NCI-H524 treated with DMSO at 0.1 percent for 48 hours (cell line): Measurements from ENCODE around the gene KRTAP9-9.
"Not testable (repeated sequence)": the region's sequence is repeated elsewhere in the genome, so short reads cannot be mapped to it uniquely, and the experiment has no call there.

Source experiments
- DNase-seq: peaks from one replicate; lab custom pipeline; 2025; lab: John Stamatoyannopoulos, UW

KRTAP9-9 gene

DNA sequence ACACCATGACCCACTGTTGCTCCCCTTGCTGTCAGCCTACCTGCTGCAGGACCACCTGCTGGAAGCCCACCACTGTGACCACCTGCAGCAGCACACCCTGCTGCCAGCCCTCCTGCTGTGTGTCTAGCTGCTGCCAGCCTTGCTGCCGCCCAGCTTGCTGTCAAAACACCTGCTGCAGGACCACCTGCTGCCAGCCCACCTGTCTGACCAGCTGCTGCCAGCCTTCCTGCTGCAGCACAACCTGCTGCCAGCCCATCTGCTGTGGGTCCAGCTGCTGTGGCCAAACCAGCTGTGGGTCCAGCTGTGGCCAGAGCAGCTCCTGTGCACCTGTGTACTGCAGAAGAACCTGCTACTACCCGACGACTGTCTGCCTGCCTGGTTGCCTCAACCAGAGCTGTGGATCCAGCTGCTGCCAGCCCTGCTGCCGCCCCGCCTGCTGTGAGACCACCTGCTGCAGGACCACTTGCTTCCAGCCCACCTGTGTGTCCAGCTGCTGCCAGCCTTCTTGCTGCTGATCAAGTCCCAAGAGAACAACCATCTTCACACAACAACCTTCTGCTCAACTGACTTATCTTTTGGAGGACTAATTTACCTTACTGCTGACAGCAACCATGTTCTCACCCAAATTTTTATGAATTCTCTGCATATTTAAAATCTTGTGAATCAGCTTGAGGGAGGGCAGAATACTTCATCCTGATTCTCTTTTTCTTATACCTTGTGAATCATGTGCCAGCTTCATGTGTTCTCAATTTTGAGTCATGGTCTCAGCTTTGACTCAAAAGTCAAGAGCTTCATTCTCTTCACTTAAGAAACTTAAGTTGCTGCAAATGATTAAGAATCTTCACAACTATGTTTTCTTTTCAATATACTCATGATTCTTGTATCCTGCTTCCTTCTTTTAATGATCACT is at the start of gene KRTAP9-9:
TSS of gene KRTAP9-9 (plus strand) at position 4 of the 910 bp plus-strand sequence.
- not testable (repeated sequence) for DNase-seq

DNA sequence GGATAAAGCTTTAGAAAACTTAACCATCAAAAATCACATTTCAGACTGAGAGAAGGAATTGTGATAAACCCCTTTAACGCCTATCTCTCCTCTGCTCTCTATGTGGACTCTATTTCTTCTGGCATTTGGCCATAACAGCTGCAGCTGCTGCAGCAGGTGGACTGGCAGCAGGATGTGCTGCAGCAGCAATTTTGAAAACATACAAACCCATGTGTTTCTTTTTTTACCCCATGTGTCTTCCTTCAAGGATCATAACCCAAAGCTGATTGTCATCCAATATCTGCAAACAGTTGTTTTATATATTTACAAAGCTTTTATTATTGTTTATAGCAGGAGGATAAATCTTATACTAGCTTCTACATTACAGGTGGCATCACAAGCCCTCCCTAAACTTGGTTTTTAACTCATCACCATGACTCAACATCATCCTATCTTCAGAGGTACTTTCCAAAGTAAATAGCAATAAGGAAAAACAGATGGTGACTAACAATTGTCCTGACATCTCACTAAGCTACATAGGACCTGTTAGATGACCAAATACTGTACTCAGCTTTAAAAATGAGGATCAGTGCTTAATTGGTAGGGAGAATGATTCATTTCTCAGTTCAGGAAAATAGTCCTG is 43.2 kb upstream of the KRTAP9-9 start:
- no peak for DNase-seq

DNA sequence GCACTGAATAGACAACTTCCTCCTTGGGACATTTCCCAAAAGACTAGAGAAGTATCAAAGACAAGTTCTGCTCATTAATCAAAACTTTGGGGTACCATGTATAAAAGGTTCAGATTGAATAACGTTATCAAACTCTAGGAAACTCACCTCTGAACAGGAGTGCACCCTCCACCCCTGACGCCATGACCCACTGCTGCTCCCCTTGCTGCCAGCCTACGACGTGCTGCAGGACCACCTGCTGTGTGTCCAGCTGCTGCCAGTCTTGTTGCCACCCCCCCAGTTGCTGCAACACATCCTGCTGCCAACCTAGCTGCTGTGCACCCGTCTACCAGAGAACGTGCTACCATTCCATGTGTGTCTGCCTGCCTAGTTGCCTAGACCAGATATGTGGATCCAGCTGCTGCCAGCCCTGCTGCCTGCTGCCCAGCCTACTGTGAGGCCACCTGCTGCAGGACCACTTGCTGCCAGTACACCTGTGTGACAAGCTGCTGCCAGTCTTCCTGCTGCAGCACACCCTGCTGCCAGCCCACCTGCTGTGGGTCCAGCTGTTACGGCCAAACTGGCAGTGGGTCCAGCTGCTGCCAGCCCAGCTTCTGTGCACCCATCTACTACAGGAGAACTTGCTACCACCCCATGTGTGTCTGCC is 42.5 kb upstream of the KRTAP9-9 start:
- no peak for DNase-seq

DNA sequence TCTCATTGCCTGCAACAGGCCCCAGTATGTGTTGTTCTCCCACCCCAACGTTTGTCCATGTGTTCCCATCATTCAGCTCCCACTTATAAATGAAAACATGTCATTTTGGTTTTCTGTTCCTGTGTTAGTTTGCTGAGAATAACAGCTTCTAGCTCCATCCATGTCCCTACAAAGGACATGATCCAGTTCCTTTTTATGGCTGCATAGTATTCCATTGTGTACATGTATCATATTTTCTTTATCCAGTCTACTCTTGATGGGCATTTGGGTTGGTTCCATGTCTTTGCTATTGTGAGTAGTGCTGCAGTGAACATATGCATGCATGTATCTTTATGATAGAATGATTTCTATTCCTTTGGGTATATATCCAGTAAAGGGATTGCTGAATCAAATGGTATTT is 39.5 kb upstream of the KRTAP9-9 start:
- DNase-seq = no peak

DNA sequence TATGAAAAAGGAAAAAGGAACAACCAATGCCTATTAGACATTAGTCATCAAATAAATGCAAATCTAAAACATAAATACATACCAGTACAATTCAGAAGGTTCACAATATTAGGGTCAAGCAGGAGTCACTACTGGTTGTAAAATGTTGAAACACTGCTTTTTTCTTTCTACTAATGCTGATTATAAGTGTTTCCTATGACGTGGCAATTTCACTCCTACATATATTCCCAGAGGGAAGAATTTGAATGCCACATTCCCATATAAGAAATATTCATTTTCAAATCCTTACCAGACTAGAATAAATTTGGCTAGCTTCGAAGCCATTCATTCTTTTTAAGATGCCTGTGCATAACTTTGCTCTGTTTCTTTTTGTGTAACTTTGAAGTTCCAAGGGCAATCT is 31.4 kb upstream of the KRTAP9-9 start:
- no peak for DNase-seq

DNA sequence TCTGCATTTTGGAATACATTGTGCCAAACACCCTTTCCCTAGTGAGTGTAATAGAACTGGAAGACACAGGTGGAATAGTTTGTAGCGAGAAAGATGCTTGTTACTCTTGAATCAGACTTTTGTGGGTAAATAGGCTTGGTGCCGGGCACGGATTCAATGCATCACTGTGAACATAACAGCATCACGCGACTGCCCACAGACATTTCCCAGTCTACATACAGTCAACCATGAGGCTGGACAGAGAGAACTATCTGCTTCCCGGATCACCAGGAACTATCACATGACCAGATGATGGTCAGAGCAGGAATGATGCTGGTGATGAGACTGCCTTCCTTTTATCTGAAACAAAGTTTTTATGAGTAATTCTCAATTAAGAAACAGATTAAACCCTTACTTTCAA is 29.1 kb upstream of the KRTAP9-9 start:
- DNase-seq = no peak

DNA sequence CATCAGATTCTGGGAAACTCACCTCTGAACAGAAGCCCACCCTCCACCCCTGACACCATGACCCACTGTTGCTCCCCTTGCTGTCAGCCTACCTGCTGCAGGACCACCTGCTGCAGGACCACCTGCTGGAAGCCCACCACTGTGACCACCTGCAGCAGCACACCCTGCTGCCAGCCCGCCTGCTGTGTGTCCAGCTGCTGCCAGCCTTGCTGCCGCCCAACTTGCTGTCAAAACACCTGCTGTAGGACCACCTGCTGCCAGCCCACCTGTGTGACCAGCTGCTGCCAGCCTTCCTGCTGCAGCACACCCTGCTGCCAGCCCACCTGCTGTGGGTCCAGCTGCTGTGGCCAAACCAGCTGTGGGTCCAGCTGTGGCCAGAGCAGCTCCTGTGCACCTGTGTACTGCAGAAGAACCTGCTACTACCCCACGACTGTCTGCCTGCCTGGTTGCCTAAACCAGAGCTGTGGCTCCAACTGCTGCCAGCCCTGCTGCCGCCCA is 28.5 kb upstream of the KRTAP9-9 start, which contains the start of gene KRTAP9-2:
TSS of gene KRTAP9-2 (plus strand) at position 51 of the 498 bp plus-strand sequence. CDS start at position 58, 7 bp downstream.
- not testable (repeated sequence) for DNase-seq

DNA sequence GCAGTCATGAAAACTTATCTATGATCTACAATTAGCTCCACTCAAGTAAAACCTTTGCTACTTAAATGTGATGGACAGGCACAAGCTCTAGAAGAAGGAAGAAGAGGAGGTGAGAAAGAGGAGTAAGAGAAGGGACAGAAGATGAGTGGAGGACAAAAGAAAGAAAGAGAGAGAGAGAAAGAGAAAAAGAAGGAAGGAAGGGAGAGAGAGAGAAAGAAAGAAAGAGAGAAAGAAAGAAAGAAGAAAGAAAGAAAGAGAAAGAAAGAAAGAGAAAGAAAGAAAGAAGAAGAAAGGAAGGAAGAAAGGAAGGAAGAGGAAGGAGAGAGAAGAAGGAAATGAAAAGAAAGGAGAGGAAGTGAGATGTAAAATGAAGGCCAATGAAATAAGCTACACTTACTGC is 25.1 kb upstream of the KRTAP9-9 start:
- no peak for DNase-seq

DNA sequence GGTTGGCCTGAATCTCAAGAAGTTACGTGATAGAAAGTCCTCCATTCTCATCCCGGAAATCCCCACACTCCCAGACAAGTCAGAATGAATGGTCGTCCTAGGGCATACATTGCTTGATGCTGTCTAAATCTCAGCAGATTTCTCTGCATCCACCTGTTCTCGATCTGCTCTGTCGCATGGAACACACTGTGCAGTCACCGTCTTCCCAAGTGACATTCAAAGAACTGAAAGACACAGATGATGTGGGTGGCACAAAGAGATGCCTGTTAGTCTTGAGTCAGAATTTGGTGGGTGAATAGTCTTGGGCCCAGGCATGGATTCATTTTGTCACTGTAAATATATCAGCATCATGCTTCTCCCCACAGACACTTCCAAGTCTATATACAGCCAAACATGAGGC is 23.5 kb upstream of the KRTAP9-9 start:
- DNase-seq = no peak

DNA sequence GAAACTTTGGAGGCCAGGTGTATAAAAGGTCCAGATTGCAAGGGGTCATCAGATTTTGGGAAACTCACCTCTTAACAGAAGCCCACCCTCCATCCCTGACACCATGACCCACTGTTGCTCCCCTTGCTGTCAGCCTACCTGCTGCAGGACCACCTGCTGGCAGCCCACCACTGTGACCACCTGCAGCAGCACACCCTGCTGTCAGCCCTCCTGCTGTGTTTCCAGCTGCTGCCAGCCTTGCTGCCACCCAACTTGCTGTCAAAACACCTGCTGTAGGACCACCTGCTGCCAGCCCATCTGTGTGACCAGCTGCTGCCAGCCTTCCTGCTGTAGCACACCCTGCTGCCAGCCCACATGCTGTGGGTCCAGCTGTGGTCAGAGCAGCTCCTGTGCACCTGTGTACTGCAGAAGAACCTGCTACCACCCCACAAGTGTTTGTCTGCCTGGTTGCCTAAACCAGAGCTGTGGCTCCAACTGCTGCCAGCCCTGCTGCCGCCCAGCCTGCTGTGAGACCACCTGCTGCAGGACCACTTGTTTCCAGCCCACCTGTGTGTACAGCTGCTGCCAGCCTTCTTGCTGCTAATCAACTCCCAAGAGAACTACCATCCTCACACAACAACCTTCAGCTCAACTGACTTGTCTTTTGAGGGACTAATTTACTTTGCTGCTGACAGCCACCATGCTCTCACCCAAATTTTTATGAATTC is 22.6 kb upstream of the KRTAP9-9 start, which contains the start of gene KRTAP9-3:
TSS of gene KRTAP9-3 (plus strand) at position 51 of the 707 bp plus-strand sequence. CDS start at position 104, 53 bp downstream.
- DNase-seq = not testable (repeated sequence)

DNA sequence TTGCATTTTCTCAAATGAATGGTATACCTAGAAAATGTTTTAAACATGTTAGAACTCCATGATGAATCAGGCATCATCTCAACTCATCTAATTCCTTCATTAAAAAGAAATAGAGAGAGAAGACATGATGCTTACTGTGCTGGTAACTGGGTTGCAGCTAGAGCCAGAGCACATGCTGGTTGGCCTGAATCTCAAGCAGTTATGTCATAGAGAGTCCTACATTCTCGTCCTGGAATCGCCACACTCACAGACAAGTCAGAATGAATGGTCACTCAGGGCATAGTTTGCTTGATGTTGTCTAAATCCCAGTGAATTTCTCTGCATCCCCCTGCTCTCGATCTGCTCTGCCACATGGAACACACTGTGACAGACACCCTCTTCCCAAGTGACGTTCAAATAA is 18.1 kb upstream of the KRTAP9-9 start:
- DNase-seq = not testable (repeated sequence)

DNA sequence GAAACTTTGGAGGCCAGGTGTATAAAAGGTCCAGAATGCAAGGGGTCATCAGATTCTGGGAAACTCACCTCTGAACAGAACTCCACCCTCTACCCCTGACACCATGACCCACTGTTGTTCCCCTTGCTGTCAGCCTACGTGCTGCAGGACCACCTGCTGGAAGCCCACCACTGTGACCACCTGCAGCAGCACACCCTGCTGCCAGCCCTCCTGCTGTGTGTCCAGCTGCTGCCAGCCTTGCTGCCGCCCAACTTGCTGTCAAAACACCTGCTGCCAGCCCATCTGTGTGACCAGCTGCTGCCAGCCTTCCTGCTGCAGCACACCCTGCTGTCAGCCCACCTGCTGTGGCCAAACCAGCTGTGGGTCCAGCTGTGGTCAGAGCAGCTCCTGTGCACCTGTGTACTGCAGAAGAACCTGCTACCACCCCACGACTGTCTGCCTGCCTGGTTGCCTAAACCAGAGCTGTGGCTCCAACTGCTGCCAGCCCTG is 17.2 kb upstream of the KRTAP9-9 start, which contains the start of gene KRTAP9-8:
TSS of gene KRTAP9-8 (plus strand) at position 51 of the 489 bp plus-strand sequence. CDS start at position 104, 53 bp downstream.
- not testable (repeated sequence) for DNase-seq

DNA sequence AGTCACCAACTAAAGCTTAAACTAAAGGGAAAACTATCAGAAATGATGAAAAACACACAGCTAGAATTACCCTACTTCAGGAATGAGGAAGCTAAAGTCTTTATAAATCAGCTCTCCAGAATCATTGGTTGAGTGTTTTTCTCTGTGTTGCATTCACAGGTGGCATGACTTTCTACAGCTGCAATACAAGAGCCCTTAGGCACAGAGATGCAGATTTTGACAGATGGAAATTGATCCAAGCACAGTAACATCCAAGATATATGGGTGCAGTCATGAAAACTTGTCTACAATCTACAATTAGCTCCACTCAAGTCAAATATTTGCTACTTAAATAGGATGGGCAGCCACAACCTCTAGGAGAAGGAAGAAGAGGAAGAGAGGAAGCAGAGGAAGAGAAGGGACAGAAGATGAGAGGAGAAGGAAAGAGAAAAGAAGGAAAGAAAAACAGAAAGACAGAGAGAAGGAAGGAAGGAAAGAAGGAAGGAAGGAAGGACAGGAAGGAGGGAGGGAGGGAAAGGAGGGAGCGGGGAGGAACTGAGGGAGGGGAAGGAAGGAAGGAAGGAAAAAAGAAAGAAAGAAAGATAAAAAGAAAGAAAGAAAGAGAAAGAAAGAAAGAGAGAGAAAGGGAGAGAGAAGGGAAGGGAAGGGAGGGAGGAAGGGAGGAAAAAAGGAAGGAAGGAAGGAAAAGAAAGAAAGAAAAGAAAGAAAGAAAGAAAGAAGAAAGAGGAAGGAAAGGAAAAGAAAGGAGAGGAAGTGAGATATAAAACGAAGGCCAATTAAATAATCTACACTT is 8.0 kb upstream of the KRTAP9-9 start:
- not testable (repeated sequence) for DNase-seq

DNA sequence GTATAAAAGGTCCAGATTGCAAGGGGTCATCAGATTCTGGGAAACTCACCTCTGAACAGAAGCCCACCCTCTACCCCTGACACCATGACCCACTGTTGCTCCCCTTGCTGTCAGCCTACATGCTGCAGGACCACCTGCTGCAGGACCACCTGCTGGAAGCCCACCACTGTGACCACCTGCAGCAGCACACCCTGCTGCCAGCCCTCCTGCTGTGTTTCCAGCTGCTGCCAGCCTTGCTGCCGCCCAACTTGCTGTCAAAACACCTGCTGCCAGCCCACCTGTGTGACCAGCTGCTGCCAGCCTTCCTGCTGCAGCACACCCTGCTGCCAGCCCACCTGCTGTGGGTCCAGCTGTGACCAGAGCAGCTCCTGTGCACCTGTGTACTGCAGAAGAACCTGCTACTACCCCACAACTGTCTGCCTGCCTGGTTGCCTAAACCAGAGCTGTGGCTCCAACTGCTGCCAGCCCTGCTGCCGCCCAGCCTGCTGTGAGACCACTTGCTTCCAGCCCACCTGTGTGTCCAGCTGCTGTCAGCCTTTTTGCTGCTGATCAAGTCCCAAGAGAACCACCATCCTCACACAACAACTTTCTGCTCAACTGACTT is 5.4 kb upstream of the KRTAP9-9 start, which contains the start of gene KRTAP9-4:
TSS of gene KRTAP9-4 (plus strand) at position 51 of the 604 bp plus-strand sequence. CDS start at position 85, 34 bp downstream.
- not testable (repeated sequence) for DNase-seq

DNA sequence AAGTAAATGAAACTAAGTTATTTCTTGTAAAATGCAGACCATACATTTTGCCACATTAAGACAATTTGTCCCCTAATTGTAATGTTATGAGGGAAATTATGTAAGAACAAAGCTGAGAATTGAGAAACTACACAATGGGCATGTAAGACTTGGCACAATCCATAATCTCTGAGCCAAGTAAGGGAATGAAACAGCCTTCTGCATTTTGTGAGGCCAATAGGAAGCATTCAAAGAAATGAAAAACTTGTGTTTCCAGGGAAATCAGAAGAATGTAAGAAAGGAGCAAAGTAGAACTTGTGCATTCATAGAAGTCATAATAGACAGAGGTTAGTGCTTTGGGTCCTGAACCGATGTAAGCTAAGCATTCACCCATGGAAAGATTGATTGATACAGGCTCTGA is 3.9 kb upstream of the KRTAP9-9 start:
- DNase-seq = no peak

DNA sequence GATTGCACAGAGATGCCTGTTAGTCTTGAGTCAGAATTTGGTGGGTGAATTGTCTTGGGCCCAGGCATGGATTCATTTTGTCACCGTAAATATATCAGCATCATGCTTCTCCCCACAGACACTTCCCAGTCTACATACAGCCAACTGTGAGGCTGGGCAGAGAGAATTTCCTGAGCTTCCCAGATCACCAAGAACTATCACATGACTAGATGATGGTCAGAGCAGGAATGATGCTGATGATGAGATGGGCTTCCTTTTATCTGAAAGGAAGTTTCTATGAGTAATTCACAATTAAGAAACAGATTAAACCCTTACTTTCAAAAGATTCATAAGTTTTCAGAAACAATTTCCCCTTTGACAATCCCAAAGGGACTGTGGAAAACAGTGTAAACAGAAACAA is 323 bp upstream of the KRTAP9-9 start:
- DNase-seq = no peak

DNA sequence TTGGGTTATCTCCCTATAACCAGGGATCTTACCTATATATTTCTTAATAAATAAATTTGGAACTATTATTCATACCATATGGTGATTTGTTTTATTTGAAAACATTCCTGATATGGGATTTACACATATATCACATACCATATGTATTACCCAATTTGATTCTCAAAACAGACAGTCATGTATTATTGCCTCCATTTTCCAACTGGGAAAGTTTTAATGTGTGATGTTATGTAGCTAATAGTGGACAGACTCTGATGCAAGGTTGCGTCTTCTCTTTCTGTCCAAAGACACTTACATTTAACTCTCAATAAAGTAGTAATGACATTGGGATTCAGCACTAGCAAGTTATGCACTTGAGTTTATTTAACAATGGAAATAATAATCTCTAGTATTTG is 1.1 kb downstream of the KRTAP9-9 start:
- no peak for DNase-seq

DNA sequence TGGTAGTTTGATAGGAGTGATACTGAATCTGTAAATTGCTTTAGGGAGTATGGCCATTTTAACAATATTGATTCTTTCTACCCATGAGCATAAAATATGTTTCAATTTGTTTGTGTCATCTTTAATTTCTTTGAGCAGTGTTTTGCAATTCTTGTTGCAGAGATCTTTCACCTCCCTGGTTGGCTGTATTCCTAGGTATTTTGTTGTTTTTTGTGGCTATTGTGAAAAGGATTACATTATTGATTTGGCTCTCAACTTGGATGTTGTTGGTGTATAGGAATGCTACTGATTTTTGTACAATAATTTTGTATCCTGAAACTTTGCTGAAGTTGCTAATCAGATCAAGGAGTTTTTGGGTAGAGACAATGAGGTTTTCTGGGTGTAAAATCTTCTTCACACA is 3.2 kb downstream of the KRTAP9-9 start:
- DNase-seq = no peak

DNA sequence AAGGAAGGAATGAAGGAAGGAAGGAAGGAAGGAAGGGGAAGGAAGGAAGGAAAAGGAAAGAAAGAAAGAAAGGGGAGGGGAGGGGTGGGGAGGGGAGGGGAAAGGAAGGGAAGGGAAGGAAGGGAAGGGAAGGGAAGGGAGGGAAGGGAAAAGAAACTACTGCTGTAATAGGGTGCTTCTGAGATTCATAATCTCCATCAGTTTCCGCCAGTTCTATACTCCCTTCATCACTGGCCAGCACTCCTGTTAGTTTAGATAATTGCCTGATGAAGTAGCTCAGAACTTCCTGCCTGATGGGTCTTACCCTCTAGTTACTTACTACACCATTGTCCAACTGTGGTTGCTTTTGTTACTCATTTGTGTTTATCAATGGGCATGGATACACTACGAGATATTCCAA is 8.0 kb downstream of the KRTAP9-9 start:
- DNase-seq = no peak

DNA sequence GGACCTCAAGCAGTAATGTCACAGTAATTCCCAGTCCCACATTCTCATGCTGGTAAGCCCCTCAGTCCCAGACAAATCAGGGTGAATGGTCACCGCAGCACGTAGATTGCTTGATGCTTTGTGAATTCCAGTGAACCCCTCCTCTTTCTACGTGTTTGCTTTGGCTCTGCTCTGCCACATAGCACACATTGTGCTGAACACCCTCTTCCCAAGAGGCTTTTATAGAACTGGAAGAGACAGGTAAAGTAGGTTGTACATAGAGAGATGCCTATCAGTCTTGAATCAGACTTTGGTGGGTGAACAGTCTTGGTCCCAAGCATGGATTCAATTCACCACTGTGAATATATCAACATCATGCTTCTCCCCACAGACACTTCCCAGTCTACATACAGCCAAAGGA is 9.4 kb downstream of the KRTAP9-9 start:
- DNase-seq = no peak
